DOHH2 (cell line): ENCODE measurements around the gene HP.
A peak's percentile ranks its signal among the peaks of the same experiment; 100 is the strongest.
"Not testable (repeated sequence)": the region's sequence is repeated elsewhere in the genome, so short reads cannot be mapped to it uniquely, and the experiment has no call there.

Source experiments
- H3F3A ChIP-seq: fragments of 200-600 bp; sonication (generic), shearing (Covaris generic); 2 replicates; pipeline ENCODE4 v1.6.0; 2016; ENCODE audit warnings: antibody characterized with exemption, mild to moderate bottlenecking; ENCODE audit not compliant: control insufficient read depth, insufficient read depth
- H3K27ac ChIP-seq: fragments of 200-600 bp; sonication (generic); 2 replicates; pipeline ENCODE4 v1.5.1; 2014; ENCODE audit warnings: low read depth, mild to moderate bottlenecking, low read length, moderate library complexity
- H3K27me3 ChIP-seq: fragments of 200-600 bp; sonication (generic); 2 replicates; pipeline ENCODE4 v1.6.1; 2014; ENCODE audit warnings: mild to moderate bottlenecking, low read length, mixed read lengths; ENCODE audit not compliant: control insufficient read depth
- H3K36me3 ChIP-seq: fragments of 200-600 bp; sonication (generic); 2 replicates; pipeline ENCODE4 v1.6.1; 2014; ENCODE audit warnings: mild to moderate bottlenecking, low read length, moderate library complexity, mixed read lengths; ENCODE audit not compliant: control insufficient read depth
- H3K4me1 ChIP-seq: fragments of 200-600 bp; sonication (generic); 2 replicates; pipeline ENCODE4 v1.6.1; 2014; ENCODE audit warnings: mild to moderate bottlenecking, low read length, mixed read lengths; ENCODE audit not compliant: control insufficient read depth
- H3K4me2 ChIP-seq: fragments of 200-600 bp; sonication (generic); 2 replicates; pipeline ENCODE4 v1.6.0; 2014; ENCODE audit warnings: mild to moderate bottlenecking, low read length, moderate library complexity
- H3K4me3 ChIP-seq: fragments of 200-600 bp; sonication (generic); 2 replicates; pipeline ENCODE4 v1.5.1; 2014; ENCODE audit warnings: mild to moderate bottlenecking, low read length, mixed read lengths
- H3K79me2 ChIP-seq: fragments of 200-600 bp; sonication (generic); 2 replicates; pipeline ENCODE4 v1.6.1; 2014; ENCODE audit warnings: mild to moderate bottlenecking, low read length, mixed read lengths; ENCODE audit not compliant: control insufficient read depth
- H3K9me2 ChIP-seq: fragments of 200-600 bp; sonication (generic); replicated peaks from 2 replicates; pipeline ENCODE4 v1.6.1; 2014; ENCODE audit warnings: mild to moderate bottlenecking, low read length, mixed read lengths; ENCODE audit not compliant: control insufficient read depth
- H3K9me3 ChIP-seq: fragments of 200-600 bp; sonication (generic); 2 replicates; pipeline ENCODE4 v1.6.1; 2014; ENCODE audit warnings: antibody characterized with exemption, low read length, mixed read lengths; ENCODE audit not compliant: control insufficient read depth, insufficient read depth
- H4K20me1 ChIP-seq: fragments of 200-600 bp; sonication (generic); 2 replicates; pipeline ENCODE4 v1.6.0; 2014; ENCODE audit warnings: low read depth, mild to moderate bottlenecking, antibody characterized with exemption, low read length, moderate library complexity; ENCODE audit not compliant: control insufficient read depth, insufficient read depth
- EZH2phosphoT487 ChIP-seq: fragments of 200-600 bp; sonication (generic); IDR thresholded peaks from 2 replicates; pipeline ENCODE4 v1.6.1; 2017; ENCODE audit warnings: borderline replicate concordance, mild to moderate bottlenecking, antibody characterized with exemption, low read length, moderate library complexity, mixed read lengths
- TF ChIP-seq, protein P1 (sequence below): fragments of 200-600 bp; sonication (generic); IDR thresholded peaks from one replicate; pipeline ENCODE4 v1.5.1; 2014; ENCODE audit warnings: antibody characterized with exemption, mild to moderate bottlenecking, low read depth, low read length; ENCODE audit not compliant: poor library complexity, severe bottlenecking

The HP gene, protein sequence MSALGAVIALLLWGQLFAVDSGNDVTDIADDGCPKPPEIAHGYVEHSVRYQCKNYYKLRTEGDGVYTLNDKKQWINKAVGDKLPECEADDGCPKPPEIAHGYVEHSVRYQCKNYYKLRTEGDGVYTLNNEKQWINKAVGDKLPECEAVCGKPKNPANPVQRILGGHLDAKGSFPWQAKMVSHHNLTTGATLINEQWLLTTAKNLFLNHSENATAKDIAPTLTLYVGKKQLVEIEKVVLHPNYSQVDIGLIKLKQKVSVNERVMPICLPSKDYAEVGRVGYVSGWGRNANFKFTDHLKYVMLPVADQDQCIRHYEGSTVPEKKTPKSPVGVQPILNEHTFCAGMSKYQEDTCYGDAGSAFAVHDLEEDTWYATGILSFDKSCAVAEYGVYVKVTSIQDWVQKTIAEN

DNA sequence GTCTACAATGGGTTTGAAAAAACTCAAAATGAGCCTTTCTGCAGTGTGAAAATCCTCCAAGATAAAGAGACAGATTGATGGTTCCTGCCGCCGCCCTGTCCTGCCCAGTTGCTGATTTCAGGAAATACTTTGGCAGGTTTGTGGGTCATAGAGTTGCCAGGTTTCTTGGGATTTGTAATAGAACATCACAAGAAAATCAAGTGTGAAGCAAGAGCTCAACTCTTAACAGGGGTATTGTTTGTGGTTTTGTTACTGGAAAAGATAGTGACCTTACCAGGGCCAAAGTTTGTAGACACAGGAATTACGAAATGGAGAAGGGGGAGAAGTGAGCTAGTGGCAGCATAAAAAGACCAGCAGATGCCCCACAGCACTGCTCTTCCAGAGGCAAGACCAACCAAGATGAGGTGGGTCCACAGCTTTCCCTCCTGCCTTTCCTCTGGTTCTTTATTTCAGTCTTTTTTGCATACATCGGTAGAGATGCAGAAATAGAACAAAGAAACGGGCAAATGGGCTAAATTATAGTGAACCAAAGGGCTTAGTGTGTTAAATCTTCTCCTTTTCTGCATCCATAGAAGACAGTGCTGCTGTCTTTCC, at the start of gene HP:
HP (plus strand) TSS at position 252 of the 594 bp plus-strand sequence; CDS start at position 400, 148 bp downstream.
- not testable (repeated sequence) for H3K9me2 ChIP-seq, H3K4me2 ChIP-seq, H3K4me1 ChIP-seq, H4K20me1 ChIP-seq, H3K4me3 ChIP-seq, H3K27ac ChIP-seq, H3K79me2 ChIP-seq, H3K36me3 ChIP-seq, H3F3A ChIP-seq, H3K9me3 ChIP-seq, H3K27me3 ChIP-seq

DNA sequence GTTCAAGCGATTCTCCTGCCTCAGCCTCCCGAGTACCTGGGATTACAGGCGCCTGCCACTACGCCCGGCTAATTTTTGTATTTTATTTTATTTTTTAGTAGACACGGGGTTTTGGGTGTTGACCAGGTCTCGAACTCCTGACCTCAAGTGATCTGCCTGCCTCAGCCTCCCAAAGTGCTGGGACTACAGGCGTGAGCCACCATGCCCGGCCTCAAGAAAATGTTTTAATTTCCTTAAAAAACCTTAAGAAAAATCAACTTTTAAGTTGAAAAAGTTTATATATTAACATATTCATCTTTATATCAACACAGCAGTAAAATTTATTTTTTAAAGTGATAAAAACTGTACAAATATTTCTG, 46.3 kb upstream of the HP start:
- H3K4me2 ChIP-seq, result peak overlapping the region; percentile 48
- H4K20me1 ChIP-seq, result not testable (repeated sequence)

DNA sequence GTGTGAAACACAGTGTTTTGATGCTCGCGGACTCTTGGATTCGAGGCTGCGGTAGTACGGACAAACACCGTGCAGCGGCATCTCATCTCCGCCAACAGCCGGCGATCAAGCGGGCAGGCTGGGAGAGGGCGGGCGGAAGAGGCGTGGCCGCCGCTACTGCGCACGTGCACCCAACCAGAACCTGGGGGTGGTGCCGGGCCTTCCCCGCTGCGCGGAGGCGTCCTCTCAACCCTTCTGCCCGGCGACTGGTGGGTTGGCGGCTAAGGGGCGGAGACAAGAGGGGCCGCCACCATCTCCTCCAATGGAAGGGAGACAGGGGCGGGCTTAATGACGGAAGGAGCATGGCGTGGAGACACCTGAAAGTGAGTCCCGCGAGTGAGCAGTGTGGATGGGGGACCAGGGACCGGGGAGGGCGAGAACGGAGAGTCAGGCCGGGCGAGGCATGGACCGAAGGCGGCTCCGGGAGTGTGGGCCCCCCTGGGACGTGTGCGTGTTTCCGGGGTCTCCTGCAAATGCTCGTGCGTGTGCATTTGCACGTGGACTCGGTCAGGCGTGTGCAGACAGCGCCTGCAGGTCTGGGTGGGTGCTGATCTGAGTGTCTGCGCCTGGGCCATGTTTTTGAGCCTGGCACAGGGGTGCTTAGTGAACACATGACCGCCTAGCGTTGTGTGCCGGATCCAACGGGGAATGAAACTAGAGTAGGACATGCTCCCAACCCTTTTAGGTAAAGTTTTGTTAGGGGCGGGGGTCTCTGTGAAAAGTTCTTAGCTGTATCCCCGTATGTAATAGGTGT, 45.7 kb upstream of the HP start, which contains the start of gene DHODH:
DHODH (plus strand) TSS at position 321 of the 793 bp plus-strand sequence; CDS start at position 342, 21 bp downstream.
- peaks cover 22% of the 10 kb centered on the region for H3K36me3 ChIP-seq
- no peaks in the 10 kb centered on the region for H3K9me2 ChIP-seq
- peaks cover 18% of the 10 kb centered on the region for H3K79me2 ChIP-seq
- peak within 1 kb of the TSS; percentile 72 for H3K4me2 ChIP-seq
- TF ChIP-seq EZH2phosphoT487, result no peak
- TF ChIP-seq, protein P1, sequence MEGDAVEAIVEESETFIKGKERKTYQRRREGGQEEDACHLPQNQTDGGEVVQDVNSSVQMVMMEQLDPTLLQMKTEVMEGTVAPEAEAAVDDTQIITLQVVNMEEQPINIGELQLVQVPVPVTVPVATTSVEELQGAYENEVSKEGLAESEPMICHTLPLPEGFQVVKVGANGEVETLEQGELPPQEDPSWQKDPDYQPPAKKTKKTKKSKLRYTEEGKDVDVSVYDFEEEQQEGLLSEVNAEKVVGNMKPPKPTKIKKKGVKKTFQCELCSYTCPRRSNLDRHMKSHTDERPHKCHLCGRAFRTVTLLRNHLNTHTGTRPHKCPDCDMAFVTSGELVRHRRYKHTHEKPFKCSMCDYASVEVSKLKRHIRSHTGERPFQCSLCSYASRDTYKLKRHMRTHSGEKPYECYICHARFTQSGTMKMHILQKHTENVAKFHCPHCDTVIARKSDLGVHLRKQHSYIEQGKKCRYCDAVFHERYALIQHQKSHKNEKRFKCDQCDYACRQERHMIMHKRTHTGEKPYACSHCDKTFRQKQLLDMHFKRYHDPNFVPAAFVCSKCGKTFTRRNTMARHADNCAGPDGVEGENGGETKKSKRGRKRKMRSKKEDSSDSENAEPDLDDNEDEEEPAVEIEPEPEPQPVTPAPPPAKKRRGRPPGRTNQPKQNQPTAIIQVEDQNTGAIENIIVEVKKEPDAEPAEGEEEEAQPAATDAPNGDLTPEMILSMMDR, result no peak
- no peaks in the 10 kb centered on the region for H4K20me1 ChIP-seq
- H3K9me3 ChIP-seq, result no peaks in the 10 kb centered on the region
- H3K4me1 ChIP-seq, result peaks cover 16% of the 10 kb centered on the region
- H3K27ac ChIP-seq, result peak within 1 kb of the TSS; percentile 37
- peak within 1 kb of the TSS; percentile 94 for H3K4me3 ChIP-seq
- 0 out of 2 replicates have a peak, but pooled peaks cover 2% of the 10 kb centered on the region for H3F3A ChIP-seq
- no peaks in the 10 kb centered on the region for H3K27me3 ChIP-seq

More for the DNA sequence above, 46.3 kb upstream of the HP start:
- Histone ChIP-seq H3K36me3 (peaks cover 16% of the 10 kb centered on the region), H3K4me1 (peaks cover 16% of the 10 kb centered on the region), H3K79me2 (peaks cover 18% of the 10 kb centered on the region), H3K4me3 (peak overlapping the region; percentile 41)
- not testable (repeated sequence) for H3K27me3 ChIP-seq, H3K27ac ChIP-seq, H3F3A ChIP-seq, H3K9me3 ChIP-seq, H3K9me2 ChIP-seq

DNA sequence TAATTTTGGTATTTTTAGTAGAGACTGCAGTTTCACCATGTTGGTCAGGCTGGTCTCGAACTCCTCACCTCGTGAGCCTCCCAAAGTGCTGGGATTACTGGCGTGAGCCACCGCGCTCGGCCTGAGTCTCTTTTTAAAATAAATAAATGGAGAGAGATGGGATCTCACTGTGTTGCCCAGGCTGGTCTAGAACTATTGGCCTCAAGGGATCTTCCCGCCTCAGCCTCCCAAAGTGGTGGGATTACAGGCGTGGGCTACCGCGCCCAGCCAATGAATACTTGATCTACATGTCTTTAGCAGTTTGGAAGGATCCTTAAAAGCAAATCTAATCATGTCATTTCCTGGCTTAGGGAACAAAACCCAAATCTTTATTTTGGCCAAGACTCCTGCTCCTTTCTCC, 44.5 kb upstream of the HP start:
- H3K4me2 ChIP-seq, result peak overlapping the region; percentile 72
- H3K4me3 ChIP-seq, result peak overlapping the region; percentile 94
- peaks cover 18% of the 10 kb centered on the region for H3K79me2 ChIP-seq
- H3K9me2 ChIP-seq, result no peaks in the 10 kb centered on the region
- H3K27me3 ChIP-seq, result no peaks in the 10 kb centered on the region
- H3K27ac ChIP-seq, result no peak overlapping the region
- peaks cover 25% of the 10 kb centered on the region for H3K36me3 ChIP-seq
- H4K20me1 ChIP-seq, result no peaks in the 10 kb centered on the region
- H3K9me3 ChIP-seq, result no peaks in the 10 kb centered on the region
- 0 out of 2 replicates have a peak, but pooled peaks cover 2% of the 10 kb centered on the region for H3F3A ChIP-seq
- no peak for TF ChIP-seq EZH2phosphoT487
- TF ChIP-seq, protein P1, result no peak
- H3K4me1 ChIP-seq, result peaks cover 16% of the 10 kb centered on the region
